ENCODE measurements around the gene TCEANC2. TPM values are rescaled to one million over a fixed set of nuclear protein-coding genes. Genes with fewer than 3 reads are reported as not detected.

Gene TCEANC2
- polyA plus RNA-seq, 1 of the 3 experiments (the other 2 are of a cell fraction) = 4.7 TPM

- no peak for TF ChIP-seq RXRA (IDR thresholded peaks at IDR 0.05; ENCODE audit: borderline replicate concordance, low read depth)
These were observed 43.5 kb downstream of the TCEANC2 start (continued) for GRCh38 chr1:54096877-54097240.

GRCh38 chr1:54099061-54099610 lies 45.7 kb downstream of the TCEANC2 start:
- Histone ChIP-seq H3K9me2 (no peaks in the 10 kb centered on the region), H2AFZ (ENCODE audit: low read depth) (no peak overlapping the region), H3K27me3 (ENCODE audit: insufficient read depth) (no peaks in the 10 kb centered on the region), H3K4me1 (ENCODE audit: control insufficient read depth in 1 of 2, insufficient read depth in 2 of 2, low read depth in 1 of 2, low read length in 1 of 2) (peaks cover 0 to 16% of the 10 kb centered on the region in 2 experiments; a peak in 1 of 4 replicates), H3K9ac (no peak overlapping the region), H3K4me3 (ENCODE audit: low read depth in 2 of 2, low read length in 1 of 2) (no peak overlapping the region), H3F3A (replicated peaks; ENCODE audit: insufficient read depth) (no peaks in the 10 kb centered on the region), H3K79me2 (ENCODE audit: insufficient read depth) (no peaks in the 10 kb centered on the region), H3K36me3 (replicated peaks in 1 of 2; ENCODE audit: control insufficient read depth in 1 of 2, insufficient read depth in 2 of 2, low read length in 1 of 2) (peaks cover 0 to 18% of the 10 kb centered on the region in 2 experiments), H3K4me2 (no peak overlapping the region), H4K20me1 (ENCODE audit: insufficient read depth) (no peaks in the 10 kb centered on the region), H3K27ac (ENCODE audit: low read depth in 2 of 2, low read length in 1 of 2) (no peak overlapping the region), H3K9me3 (no peaks in the 10 kb centered on the region)
- ChIA-PET POLR2A (no interaction called here), CTCF (interaction anchor here (1.2 to 4.3 kb wide), 4 partner anchors 8 to 458 kb away, joined by 3 to 16 read pairs (median 4); no protein-coding TSS in a partner anchor)
- WGBS (ENCODE audit: low lambda C conversion rate) = 98% methylated on average over 6 of the region's 6 CpGs
- TF ChIP-seq RCOR1 (IDR thresholded peaks at IDR 0.05; ENCODE audit: low read length) = no peak
- no peak for TF ChIP-seq TAF1 (IDR thresholded peaks at IDR 0.05; ENCODE audit: borderline replicate concordance, low read depth, low read length)
- no peak for TF ChIP-seq SIN3A (IDR thresholded peaks at IDR 0.05; ENCODE audit: borderline replicate concordance, low read depth, low read length)
- TF ChIP-seq YY1 (IDR thresholded peaks at IDR 0.05; ENCODE audit: low read depth) = no peak
- no peak for TF ChIP-seq GABPA (IDR thresholded peaks at IDR 0.05; ENCODE audit: low read depth)
- no peak for TF ChIP-seq CTCF (IDR thresholded peaks at IDR 0.05)
- no peak for TF ChIP-seq REST (IDR thresholded peaks at IDR 0.05; ENCODE audit: low read depth, low read length)
- no peak for TF ChIP-seq MAX (IDR thresholded peaks at IDR 0.05; ENCODE audit: low read depth)
- no peak for TF ChIP-seq MEF2A (IDR thresholded peaks at IDR 0.05; ENCODE audit: borderline replicate concordance, low read depth)
- TF ChIP-seq IRF3 (IDR thresholded peaks at IDR 0.05; ENCODE audit: low read depth, low read length) = no peak
- no peak for TF ChIP-seq RAD21 (IDR thresholded peaks at IDR 0.05; ENCODE audit: low read length)
- TF ChIP-seq ZBTB33 (IDR thresholded peaks at IDR 0.05; ENCODE audit: borderline replicate concordance, low read depth) = no peak
- TF ChIP-seq SMC3 (IDR thresholded peaks at IDR 0.05; ENCODE audit: low read depth, low read length) = no peak
- TF ChIP-seq PBX3 (IDR thresholded peaks at IDR 0.05) = no peak
- TF ChIP-seq JUND (IDR thresholded peaks at IDR 0.05) = no peak
- no peak for TF ChIP-seq MXI1 (IDR thresholded peaks at IDR 0.05; ENCODE audit: low read depth, low read length)
- no peak for TF ChIP-seq NRF1 (IDR thresholded peaks at IDR 0.05; ENCODE audit: low read depth, low read length)
- no peak for TF ChIP-seq USF1 (IDR thresholded peaks at IDR 0.05; ENCODE audit: borderline replicate concordance, low read depth)
- DNase-seq = no peak

Measured in SK-N-SH (cell line).